Stimulated activated CD4-positive, alpha-beta T cell treated with anti-CD3 and anti-CD28 coated beads, Interleukin-4, amount 100 ng/mL, for 1 hour (primary cell): ENCODE results near the gene OASL.
A peak's percentile ranks its signal among the peaks of the same experiment; 100 is the strongest.
"Not testable (repeated sequence)": the region's sequence is repeated elsewhere in the genome, so short reads cannot be mapped to it uniquely, and the experiment has no call there.

Experiments used
- DNase-seq: peaks from one replicate; pipeline ENCODE4 v3.0.0-alpha.2; 2020

The OASL gene

DNA sequence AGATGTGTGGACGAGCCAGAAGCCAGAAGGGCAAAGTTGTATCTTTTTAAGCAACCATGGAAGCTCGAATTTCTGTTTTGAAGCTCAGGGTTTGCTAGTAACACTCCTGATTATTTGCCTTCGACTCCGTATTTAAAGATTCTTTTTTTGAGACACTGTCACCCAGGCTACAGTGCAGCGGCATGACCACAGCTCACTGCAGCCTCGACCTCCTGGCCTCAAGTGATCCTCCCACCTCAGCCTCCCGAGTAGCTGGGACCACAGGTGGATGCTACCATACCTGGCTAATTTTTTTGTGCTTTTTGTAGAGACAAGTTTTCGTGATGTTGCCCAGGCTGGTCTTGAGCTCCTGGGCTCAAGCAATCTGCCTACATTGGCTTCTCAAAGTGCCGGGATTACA is 18.7 kb upstream of the OASL start:
- DNase-seq = no peak

DNA sequence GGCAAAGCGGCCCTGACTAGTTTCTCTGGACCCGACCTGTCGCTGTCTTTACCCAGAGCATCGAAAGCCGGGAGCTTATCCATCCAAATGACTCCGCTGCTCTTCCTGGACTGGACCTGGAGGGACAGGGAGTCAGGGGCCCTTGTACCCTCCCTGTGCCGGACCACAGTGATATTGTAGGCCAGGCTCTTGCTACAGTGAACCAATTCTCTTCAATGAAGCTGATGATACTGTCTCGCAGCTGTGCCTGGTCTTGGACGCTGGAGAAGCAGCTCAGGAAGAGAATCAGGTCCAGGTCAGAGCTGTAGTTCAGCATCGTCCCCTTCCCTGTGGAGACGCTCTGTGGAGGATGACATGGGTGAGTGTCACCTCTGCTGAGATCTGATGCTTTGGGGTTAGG is 14.7 kb upstream of the OASL start:
- no peak for DNase-seq

DNA sequence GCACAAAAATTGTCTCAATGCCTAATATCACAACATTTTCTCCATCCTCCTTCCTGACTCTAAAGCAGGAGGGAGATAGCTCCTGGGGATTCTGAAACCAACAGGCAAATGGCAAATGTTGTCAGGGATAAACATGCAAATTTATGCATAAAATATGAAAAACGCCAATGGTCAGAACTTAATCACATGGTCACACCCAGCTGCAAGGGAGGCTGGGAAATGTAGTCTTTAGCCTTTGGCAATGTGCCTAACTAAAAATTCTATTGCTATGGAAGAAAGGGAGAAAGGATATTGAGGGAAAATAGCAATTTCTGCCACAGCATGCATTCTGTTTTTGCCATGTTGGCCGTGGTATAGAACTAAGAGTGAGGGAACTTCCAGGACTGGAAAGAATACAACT is 11.7 kb upstream of the OASL start:
- DNase-seq = no peak

DNA sequence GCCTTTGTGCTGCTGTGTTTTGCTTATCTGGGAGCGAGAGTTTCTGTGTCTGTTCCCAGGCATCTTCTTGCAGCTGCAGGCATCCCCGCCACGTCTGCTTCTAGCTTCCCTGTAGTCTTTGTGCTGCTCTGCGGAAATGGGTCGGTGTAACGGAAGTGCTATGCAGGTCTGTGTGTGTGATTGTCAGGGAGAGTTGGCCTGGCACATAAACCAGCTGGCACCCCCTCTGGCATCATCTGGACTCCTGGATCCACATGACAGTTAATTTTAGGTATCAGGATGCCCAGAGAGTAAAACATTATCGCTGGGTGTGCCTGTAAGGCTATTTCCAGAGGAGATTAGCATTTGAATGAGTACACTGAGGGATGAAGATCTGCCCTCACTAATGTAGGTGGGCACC is 9.4 kb upstream of the OASL start:
- DNase-seq = no peak

DNA sequence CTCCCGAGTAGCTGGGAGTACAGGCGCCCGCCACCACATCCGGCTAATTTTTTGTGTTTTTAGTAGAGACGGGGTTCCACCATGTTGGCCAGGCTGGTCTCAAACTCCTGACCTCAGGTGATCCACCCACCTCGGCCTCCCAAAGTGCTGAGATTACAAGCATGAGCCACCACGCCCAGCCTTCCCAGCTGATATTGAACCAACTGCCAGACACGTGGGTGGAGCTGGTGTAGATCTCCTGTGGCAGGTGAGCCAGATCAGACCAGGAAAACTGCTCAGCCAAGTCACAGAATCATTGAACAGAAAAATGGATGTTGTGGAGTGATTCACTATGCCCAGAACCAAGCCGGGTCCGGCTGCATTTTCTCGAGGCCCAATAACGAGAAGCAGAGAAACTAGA is 8.4 kb upstream of the OASL start:
- not testable (repeated sequence) for DNase-seq

DNA sequence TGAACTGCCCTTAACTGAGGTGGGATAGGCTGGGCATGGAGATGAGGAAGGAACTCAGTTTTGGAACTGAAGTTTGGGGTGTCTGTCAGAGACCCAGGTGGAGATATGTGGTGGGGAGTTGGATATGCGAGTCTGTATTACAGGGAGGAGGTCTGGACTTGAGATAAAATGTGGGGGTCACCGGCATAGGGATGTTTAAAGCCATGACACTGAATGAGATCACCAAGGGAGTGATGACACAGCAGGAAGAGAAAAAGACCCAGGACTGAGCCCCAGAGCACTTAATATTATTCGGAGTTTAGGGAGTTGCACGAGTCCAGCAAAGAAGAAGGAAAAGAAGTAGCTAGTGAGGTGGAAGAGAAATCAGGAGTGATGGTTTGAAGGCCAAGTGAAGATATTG is 4.0 kb upstream of the OASL start:
- DNase-seq = no peak

DNA sequence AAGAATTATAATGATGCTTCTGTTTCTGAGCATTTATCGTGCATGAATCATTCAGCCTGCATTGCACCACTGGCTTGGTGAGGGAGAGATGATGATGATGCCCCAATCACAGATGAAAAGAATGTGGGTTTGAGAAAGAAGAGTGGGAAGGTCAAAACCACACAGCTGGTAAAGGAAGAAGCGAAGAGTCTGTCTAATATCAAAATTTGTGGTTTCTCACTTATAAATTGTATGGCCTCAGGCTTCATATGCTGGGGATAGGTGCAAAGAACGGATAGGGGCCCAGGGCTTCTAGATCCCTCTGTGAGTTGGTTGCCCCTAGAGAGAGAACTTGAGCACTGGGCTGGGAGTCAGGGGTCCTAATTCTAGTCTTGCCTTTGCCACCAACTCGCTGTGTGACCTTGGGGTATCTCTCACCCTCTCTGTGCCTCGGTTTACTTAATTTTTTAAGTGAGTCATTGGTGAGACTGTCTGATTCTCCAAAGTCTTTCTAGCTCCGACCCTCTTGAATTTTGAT is 2.2 kb downstream of the OASL start:
- peak; percentile 27 for DNase-seq

DNA sequence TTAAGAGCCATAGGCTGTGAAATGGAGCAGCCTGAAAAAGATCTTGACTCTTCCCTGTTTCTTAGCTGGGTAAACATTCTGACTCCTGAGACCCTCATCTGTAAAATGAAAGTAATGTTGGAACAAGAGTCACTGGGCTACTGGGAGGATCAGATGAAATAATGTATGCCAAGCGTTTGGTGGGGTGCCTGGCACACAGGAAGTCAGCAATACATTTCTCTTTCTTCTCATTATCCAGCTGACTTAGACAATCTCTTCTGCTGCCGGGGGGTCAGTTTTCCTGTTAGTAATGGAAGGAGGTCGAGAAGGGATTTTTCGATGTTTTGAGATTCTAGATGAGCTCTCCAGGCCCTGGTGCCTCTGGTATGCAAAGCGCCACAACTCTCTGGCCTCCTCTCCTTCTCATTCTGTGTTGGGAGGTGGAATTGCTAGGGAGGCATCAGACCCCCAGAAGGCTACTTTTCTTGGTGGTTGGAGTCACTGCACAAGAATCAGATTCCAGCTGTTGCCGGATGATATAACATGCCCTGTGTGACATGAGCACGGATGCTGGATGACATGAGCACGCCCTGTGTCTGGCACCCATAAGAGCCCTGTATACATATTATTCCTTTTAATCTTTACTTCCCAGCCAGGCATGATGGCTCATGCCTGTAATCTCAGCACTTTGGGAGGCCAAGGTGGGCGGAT is 4.3 kb downstream of the OASL start:
- no peak for DNase-seq

DNA sequence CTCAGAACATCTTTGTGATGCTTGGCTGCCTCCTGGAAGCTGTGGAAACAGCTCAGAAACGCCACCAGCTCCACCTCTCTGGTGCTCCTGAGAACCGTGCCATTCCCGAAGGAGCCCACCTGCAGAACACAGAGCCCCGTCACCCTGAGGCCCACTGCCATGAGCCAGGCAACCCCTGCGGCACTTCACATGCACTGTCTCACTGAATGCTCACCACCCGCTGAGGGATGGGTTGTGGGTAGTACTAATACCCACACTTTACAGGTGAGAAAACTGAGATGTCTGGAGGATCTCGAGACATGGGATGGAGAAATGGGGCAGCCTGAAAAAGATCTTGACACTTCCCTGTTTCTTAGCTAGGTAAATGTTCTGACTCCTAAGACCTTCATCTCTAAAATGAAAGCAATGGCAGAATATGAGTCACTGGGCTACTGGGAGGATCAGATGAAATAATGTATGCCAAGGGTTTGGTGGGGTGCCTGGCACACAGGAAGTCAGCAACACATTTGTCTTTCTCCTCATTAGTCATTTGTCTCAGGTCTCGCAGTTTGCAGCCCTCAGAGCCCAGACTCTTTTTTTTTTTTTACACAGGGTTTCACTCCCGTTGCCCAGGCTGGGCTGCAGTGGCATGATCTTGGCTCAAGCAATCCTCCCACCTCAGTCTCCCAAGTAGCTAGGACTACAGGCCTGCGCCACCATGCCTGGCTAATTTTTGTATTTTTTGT is 5.3 kb downstream of the OASL start:
- DNase-seq = peak; percentile 51

DNA sequence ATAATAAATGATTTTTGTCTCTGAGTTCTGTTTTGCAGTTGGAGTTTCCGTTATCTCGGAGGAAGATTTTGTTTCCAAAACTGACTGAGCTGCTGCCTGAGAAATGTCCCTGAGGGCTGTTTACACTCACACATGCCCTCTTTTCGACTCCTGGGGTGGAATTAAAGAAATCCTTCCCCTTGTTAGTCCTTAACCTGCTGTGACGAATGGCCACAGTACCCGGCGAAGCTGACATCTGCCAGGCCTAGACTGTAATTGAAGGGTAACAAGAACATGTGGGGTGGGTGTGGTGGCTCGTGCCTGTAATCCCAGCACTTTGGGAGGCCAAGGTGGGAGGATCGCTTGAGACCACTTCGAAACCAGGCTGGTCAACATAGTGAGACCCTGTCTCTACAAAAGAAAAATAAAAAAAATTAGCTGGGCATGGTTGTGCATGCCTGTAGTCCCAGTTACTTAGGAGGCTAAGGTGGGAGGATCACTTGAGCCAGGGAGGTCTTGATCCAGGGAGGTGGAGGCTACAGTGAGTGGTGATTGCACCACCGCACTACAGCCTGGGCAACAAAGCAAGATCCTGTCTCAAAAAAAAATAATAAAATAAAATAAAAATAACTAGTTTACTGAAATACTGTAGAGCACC is 8.4 kb downstream of the OASL start:
- DNase-seq = no peak

DNA sequence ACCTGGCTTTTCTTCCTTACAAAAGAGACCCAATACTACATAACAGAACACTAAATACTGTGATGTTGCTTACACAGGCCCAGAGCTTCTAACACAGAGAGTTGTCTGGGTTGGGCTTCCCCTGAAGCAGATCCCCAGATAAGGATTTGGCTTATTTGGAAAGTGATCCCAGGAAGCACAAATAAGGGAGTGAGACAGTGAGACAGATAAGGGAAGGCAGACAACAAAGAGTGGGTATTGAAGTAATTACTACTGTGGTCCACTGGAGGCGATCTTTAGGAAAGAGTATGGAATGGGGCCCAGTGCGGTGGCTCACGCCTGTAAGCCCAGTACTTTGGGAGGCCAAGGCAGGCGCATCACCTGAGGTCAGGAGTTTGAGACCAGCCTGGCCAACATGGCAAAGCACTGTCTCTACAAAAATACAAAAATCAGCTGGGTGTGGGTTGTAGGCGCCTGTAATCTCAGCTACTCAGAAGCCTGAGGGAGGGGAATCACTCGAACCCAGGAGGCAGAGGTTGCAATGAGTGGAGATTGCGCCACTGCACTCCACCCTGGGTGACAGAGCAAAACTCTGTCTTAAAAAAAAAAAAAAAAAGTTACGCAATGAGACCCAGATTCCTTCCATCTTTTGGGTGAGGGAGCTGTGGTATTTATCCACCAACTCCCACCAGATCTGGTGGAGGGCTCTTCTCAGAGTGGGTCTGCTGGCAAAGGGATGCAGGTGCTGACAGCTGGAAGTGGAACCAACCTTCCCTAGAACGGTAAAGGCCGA is 12.6 kb downstream of the OASL start:
- DNase-seq = no peak

DNA sequence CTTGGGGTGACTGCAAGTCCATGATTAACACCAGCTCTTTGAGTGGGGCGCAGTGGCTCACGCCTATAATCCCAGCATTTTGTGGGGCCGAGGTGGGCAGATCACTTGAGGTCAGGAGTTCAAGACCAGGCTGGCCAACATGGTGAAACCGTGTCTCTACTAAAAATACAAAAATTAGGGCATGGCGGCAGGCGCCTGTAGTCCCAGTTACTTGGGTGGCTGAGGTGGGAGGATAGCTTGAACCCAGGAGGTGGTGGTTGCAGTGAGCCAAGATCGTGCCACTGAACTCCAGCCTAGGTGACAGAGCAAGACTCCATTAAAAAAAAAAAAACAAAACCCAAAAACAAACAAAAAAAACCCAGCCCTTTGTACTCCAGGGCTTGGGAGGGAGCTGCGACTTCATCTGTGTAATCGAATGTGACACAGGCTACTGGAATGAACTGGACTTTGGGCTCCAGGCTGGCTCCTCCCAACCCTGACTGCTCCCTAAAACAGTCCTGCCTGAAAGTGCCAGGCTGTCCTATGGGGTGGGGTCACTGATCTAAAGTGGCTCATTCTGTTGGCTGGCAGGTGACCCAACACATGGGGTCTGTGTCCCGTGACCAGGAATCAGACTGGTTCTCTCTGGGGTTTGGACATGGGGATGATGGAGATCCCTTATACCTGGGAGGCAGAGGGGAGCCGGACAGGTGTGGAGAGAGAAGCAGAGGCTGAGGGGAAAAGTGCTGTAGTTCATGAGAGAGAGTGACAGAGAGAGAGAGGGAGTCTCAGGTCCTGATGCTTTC is 13.4 kb downstream of the OASL start:
- no peak for DNase-seq

DNA sequence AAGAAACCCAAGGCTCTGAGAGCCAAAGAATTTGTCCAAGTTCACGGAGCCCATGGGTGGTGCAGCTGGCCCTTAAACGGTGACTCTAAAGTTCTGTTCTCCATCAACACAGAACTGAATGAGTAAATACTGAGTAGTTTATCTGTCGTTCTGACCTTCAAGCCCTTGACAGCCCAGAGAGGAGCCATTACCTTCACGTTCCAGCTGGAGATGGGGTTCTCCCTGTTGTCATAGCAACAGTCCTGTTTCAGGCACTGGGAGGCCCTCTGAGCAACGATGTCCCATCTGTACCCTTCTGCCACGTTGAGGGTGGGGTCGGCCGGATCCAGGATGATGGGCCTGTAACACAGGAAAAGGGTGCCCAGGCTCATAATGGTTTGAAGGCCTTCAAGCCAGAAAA is 15.2 kb downstream of the OASL start:
- no peak for DNase-seq

DNA sequence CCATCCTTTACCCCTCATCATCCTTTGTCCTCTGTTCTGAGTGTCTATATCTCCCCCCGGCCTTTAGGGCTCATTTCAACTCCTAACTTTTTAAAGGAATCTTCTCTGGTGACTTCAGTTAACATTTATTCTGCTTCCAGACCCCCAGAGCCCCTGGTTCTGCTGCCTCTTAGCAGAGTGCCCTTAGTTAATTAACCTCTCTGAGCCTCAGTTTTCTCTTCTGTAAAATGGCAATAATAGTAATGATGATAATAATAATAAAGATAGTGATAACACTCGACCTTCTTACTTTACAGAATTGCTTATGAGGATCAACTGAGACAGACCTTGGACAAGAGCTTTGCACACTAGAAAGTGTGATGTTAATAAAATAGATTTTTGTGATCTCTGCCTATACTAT is 16.3 kb downstream of the OASL start:
- DNase-seq = no peak

DNA sequence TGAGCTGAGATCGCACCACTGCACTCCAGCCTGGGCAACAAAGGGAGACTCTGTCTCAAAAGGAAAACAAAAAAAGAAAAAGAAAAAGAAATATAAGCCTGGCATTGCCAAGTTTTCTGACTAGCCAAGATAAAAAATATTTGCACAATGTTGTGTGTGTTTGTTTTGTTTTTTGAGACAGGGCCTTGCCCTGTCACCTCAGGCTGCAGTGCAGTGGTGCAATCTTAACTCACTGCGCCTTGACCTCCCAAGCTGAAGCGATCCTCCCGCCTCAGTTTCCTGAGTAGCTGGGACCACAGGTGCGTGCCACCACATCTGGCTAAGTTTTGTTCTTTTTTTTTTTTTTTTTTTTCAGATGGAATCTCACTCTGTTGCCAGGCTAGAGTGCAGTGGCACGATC is 17.3 kb downstream of the OASL start:
- no peak for DNase-seq

DNA sequence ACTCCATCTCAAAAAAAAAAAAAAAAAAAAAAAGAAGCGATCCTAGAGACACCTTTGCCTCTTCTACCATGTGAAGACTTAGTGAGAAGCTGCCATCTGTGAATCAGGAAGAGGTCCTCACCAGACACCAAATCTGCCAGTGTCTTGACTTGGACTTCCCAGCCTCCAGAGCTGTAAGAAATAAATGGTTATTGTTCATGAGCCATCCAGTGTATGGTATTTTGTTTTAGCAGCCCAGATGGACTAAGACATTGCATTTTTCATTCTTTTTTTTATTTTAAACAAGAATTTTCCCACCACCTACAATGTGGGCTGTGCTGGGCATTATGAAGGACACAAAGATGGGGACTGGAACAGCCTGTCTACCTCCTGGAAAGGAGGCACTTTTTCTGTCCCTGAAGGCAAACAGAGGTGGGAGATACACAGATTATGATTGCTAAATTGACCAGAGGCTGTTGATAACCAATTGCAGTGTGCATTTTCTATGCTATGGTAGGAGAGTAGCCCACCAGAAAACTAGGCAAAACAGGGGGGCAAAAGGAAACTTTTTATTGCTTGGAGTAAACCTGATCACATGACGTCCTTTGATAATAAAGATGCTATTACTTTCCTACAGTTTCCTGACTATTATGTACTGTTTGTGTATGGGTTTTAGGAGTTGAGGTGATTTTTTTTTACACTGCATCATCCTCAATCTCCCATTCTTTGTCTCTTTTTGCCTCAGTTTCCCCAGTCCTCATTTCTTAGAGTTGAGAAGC is 20.0 kb downstream of the OASL start:
- no peak for DNase-seq

DNA sequence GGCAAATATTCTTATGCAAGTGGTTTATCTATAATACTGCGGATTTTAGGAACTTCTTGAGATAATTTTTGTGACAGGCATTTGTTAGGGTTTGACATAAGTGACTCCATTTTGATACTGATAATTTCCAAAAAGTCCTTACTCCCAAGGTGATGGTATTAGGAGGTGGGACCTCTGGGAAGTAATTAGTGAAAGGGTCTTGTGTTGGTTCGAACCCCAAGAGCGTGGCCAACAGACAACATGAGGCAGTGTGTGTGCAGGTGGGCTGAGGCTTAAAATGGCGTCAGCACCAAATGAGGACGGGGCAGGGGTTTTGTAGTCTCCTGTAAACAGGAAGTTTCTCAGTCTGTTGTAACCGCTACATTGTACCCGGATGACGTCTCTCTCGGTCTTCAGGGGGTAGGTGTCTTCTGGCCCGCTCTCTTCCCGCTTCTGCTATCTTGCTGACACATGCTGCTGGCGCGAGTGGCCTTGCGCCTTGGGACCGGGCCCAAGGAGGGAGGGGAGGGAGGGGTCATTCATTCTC is 21.0 kb downstream of the OASL start:
- no peak for DNase-seq

DNA sequence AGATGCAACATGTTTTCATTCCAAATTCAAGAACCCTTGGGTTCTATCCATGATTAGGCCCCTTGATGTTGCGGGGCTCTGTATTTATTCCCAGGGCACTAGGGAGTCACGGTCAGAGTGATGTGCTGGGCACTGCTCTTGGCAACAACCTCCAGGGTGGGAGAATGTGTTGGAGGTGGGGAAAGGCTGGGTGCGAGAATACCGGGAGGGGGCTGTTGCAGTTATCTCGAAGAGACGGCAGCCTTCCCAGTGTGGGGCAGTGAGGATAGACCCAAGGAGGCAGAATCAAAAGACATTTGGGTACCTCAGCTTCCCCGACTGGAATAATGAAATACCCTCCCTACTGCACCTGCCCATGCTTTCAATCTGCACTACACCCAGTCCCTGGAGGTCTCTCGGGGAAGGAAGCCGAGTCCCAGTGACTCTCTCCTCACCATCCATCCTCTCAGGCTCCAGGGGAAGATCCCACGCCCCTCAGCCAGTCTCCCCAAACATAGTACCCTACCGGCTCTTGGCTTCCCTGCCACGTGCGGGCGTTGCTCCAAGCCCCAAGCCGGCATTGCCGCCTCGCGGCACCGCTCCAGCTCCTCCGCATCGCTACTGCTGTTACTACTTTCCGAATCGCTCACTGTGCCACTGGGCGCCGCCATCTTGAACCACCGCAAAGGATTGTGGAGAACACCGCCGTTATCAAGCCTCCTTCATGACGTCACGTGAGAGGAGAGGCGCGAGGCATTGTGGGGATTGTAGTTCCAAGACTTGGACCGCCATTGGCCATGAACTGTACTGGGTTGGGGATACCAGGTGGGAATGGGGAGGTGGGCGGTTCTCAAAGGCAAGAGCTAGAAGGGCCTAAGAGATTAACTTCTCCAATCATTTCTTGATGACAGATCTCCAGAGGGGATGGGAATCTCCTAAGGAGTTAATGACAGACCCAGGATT is 22.9 kb downstream of the OASL start, which contains the start of gene C12orf43:
TSS of gene C12orf43 (minus strand) at position 663 of the 942 bp plus-strand sequence. CDS start at position 650, 13 bp downstream.
- peak; percentile 89 for DNase-seq

DNA sequence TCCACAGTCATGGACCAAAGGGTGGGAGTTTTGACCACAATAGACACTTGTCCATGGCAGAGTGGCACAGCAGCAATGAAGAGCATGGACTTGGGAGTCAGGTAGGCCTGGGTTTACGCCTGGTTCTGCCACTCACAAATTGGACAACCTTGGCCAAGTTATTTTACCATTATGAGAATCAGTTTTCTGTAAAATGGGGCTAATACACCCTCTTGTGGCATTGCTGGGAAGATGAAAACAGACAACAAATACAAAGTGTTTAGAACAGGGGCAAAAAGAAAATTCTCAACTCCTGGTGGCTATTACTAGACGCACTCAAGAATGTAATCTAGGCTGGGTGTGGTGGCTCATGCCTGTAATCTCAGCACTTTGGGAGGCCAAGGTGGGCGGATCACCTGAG is 25.3 kb downstream of the OASL start:
- DNase-seq = no peak

DNA sequence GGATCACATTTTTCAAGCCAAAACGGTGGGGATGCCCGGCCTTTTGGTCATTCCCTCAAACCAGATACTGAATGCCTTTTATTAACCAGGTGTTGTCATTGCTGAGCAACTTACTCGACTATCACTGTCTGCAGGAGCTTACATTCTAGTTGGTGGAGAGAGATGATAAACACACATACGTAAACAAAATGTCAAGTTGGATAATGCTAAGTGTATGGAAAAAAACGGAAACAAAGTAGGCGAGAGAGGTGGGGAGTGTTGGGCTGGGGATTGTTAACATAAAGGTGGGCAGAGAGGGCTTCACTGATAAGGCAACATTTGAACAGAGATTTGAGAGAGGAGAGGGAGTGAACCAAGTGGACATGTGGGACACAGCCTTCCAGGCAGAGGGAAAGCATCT is 27.2 kb downstream of the OASL start:
- no peak for DNase-seq
